WTC11 (cell line): ENCODE data around the gene TSPYL2. TPM values are rescaled to one million over a fixed set of nuclear protein-coding genes. Genes with fewer than 3 reads are reported as not detected.

Experiments
- ATAC-seq: fragments of 200-7000 bp; cut with Tn5 transposase; 2 replicates; pipeline ENCODE4 v1.10.0; 2021; ENCODE audit warnings: mild to moderate bottlenecking, moderate library complexity
- CTCF ChIA-PET: fragments of 300-600 bp; sonication (Branson Sonifier 250); formaldehyde crosslinking; loops from one replicate; lab custom pipeline; 2021; ENCODE audit warnings: antibody characterized with exemption; lab: Charles Lee
- POLR2A ChIA-PET: fragments of 350-600 bp; sonication (Branson Sonifier 250); formaldehyde crosslinking; loops from one replicate; lab custom pipeline; 2021; ENCODE audit warnings: antibody characterized with exemption; lab: Charles Lee
- DNase-seq: peaks from one replicate; pipeline ENCODE4 v3.0.0; 2021; ENCODE audit warnings: low spot score
- H3K27ac Mint-ChIP-seq: 2 replicates; pipeline ENCODE4 v1.8.0; 2021; ENCODE audit warnings: mixed read lengths
- H3K27me3 Mint-ChIP-seq: 2 replicates; pipeline ENCODE4 v1.8.0; 2021; ENCODE audit warnings: low read depth, mild to moderate bottlenecking, moderate library complexity, mixed read lengths
- H3K36me3 Mint-ChIP-seq: 2 replicates; pipeline ENCODE4 v1.8.0; 2021; ENCODE audit warnings: mixed read lengths
- H3K4me1 Mint-ChIP-seq: 2 replicates; pipeline ENCODE4 v1.8.0; 2022; ENCODE audit warnings: mixed read lengths
- H3K4me3 Mint-ChIP-seq: 2 replicates; pipeline ENCODE4 v1.8.0; 2021; ENCODE audit warnings: mild to moderate bottlenecking, moderate library complexity, mixed read lengths
- H3K9me3 Mint-ChIP-seq: 2 replicates; pipeline ENCODE4 v1.8.0; 2021; ENCODE audit warnings: mixed read lengths
- CBFB ChIP-seq: sonication (generic); formaldehyde crosslinking; IDR thresholded peaks from 2 replicates; pipeline ENCODE4 v1.8.1; 2022; ENCODE audit warnings: mild to moderate bottlenecking, low read depth, missing genetic modification reagents
- CTCF ChIP-seq: fragments of 200-600 bp; IDR thresholded peaks from 2 replicates; pipeline ENCODE4 v1.8.0; 2022; ENCODE audit warnings: antibody characterized with exemption
- EMX1 ChIP-seq: fragments of 250-450 bp; sonication (Bioruptor Pico); IDR thresholded peaks from 2 replicates; pipeline ENCODE4 v1.8.0; 2021; ENCODE audit warnings: mild to moderate bottlenecking
- ETV6 ChIP-seq: sonication (generic); formaldehyde crosslinking; IDR thresholded peaks from 2 replicates; pipeline ENCODE4 v1.8.1; 2022; ENCODE audit warnings: mild to moderate bottlenecking, missing genetic modification reagents
- NFE2L1 ChIP-seq: sonication (generic); formaldehyde crosslinking; IDR thresholded peaks from 2 replicates; pipeline ENCODE4 v1.8.1; 2023; ENCODE audit warnings: missing genetic modification reagents
- NR2C2 ChIP-seq: sonication (generic); formaldehyde crosslinking; IDR thresholded peaks from 2 replicates; pipeline ENCODE4 v1.8.0; 2022; ENCODE audit warnings: mild to moderate bottlenecking, missing genetic modification reagents
- RORB ChIP-seq: fragments of 250-450 bp; sonication (Bioruptor Pico); IDR thresholded peaks from 2 replicates; pipeline ENCODE4 v1.9.0; 2021; ENCODE audit warnings: mild to moderate bottlenecking
- SP1 ChIP-seq: sonication (generic); formaldehyde crosslinking; conservative IDR thresholded peaks from 2 replicates; pipeline ENCODE4 v1.8.1; 2022; ENCODE audit warnings: missing genetic modification reagents
- STAT6 ChIP-seq: sonication (generic); formaldehyde crosslinking; conservative IDR thresholded peaks from 2 replicates; pipeline ENCODE4 v1.8.1; 2023; ENCODE audit warnings: mild to moderate bottlenecking, low read depth, missing genetic modification reagents, moderate library complexity
- TP53 ChIP-seq: sonication (generic); formaldehyde crosslinking; IDR thresholded peaks from 2 replicates; pipeline ENCODE4 v1.8.1; 2023; ENCODE audit warnings: mild to moderate bottlenecking, missing genetic modification reagents
- ZNF317 ChIP-seq: sonication (generic); formaldehyde crosslinking; IDR thresholded peaks from 2 replicates; pipeline ENCODE4 v1.8.1; 2023; ENCODE audit warnings: low read depth, mild to moderate bottlenecking, moderate library complexity, missing genetic modification reagents, borderline replicate concordance
- ZNF425 ChIP-seq: fragments of 250-450 bp; sonication (Bioruptor Pico); conservative IDR thresholded peaks from 2 replicates; pipeline ENCODE4 v1.9.0; 2021; ENCODE audit warnings: mild to moderate bottlenecking
- ZNF671 ChIP-seq: fragments of 250-450 bp; sonication (Bioruptor Pico); IDR thresholded peaks from 2 replicates; pipeline ENCODE4 v1.8.0; 2021; ENCODE audit warnings: mild to moderate bottlenecking
- total RNA-seq: library from RNA; stranded (reverse); gene quantifications from 3 replicates; pipeline ENCODE4 v1.2.3, GENCODE V29; 2021
- TF ChIP-seq, protein P1 (sequence below): fragments of 250-450 bp; sonication (Bioruptor Pico); IDR thresholded peaks from 2 replicates; pipeline ENCODE4 v1.9.0; 2021; ENCODE audit warnings: moderate library complexity, mild to moderate bottlenecking, inconsistent platforms, borderline replicate concordance
- TF ChIP-seq, protein P2 (sequence below): sonication (generic); formaldehyde crosslinking; IDR thresholded peaks from 2 replicates; pipeline ENCODE4 v1.8.1; 2023; ENCODE audit warnings: mild to moderate bottlenecking, missing genetic modification reagents

TSPYL2 gene
- total RNA-seq, 1 experiment from 2014 or later = 14.6 TPM

DNA sequence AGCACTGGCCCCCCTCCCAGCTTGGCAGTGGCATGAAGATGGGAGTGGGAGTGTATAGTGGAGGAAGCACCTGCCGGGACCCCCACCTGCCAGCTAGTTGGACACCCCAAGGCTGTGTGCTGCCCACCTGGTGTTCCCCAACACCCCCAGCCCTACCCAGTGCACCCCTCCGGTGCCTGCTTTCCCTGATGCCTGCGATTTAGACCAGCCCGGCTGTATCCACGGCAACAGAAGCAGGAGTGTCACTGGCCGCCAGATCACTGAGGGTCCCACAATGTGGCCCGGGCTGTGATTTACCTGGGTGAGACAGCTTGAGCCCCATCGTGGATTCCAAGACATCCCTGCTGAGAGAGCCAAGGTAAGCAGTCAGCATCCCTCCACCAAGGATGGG is 33.0 kb upstream of the TSPYL2 start:
- CTCF ChIA-PET = no interaction called here
- ATAC-seq = no peak

GRCh38 chrX:53050841-53051240 is 31.3 kb upstream of the TSPYL2 start:
- H3K4me3 Mint-ChIP-seq = no peak overlapping the region
- H3K27ac Mint-ChIP-seq = no peak overlapping the region
- H3K9me3 Mint-ChIP-seq = no peaks in the 10 kb centered on the region
- H3K27me3 Mint-ChIP-seq = no peaks in the 10 kb centered on the region
- H3K4me1 Mint-ChIP-seq = peaks cover 14% of the 10 kb centered on the region
- CTCF ChIA-PET = no interaction called here
- ATAC-seq (no peak), DNase-seq (no peak)
- TF ChIP-seq, protein P1, sequence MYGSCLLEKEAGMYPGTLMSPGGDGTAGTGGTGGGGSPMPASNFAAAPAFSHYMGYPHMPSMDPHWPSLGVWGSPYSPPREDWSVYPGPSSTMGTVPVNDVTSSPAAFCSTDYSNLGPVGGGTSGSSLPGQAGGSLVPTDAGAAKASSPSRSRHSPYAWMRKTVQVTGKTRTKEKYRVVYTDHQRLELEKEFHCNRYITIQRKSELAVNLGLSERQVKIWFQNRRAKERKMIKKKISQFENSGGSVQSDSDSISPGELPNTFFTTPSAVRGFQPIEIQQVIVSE (CRISPR knock-in tag) = no peak
- TF ChIP-seq RORB (CRISPR knock-in tag) (no peak), ZNF425 (CRISPR knock-in tag) (no peak)
- TF ChIP-seq, protein P2, sequence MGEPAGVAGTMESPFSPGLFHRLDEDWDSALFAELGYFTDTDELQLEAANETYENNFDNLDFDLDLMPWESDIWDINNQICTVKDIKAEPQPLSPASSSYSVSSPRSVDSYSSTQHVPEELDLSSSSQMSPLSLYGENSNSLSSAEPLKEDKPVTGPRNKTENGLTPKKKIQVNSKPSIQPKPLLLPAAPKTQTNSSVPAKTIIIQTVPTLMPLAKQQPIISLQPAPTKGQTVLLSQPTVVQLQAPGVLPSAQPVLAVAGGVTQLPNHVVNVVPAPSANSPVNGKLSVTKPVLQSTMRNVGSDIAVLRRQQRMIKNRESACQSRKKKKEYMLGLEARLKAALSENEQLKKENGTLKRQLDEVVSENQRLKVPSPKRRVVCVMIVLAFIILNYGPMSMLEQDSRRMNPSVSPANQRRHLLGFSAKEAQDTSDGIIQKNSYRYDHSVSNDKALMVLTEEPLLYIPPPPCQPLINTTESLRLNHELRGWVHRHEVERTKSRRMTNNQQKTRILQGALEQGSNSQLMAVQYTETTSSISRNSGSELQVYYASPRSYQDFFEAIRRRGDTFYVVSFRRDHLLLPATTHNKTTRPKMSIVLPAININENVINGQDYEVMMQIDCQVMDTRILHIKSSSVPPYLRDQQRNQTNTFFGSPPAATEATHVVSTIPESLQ = no peak
- H3K36me3 Mint-ChIP-seq = no peaks in the 10 kb centered on the region
- POLR2A ChIA-PET = no interaction called here

More for the DNA sequence above, 33.0 kb upstream of the TSPYL2 start:
- DNase-seq = no peak
- peak overlapping the region; percentile 79 for H3K4me3 Mint-ChIP-seq
- H3K9me3 Mint-ChIP-seq = no peaks in the 10 kb centered on the region
- H3K27ac Mint-ChIP-seq = no peak overlapping the region
- POLR2A ChIA-PET = no interaction called here
- no peaks in the 10 kb centered on the region for H3K36me3 Mint-ChIP-seq
- H3K4me1 Mint-ChIP-seq = peaks cover 14% of the 10 kb centered on the region
- TF ChIP-seq TP53 (no peak), CTCF (no peak), ZNF671 (CRISPR knock-in tag) (no peak), ETV6 (CRISPR knock-in tag) (no peak), NR2C2 (CRISPR knock-in tag) (no peak), EMX1 (CRISPR knock-in tag) (no peak), CBFB (no peak), NFE2L1 (CRISPR knock-in tag) (no peak), ZNF317 (CRISPR knock-in tag) (no peak), SP1 (CRISPR knock-in tag) (no peak), STAT6 (no peak)
- H3K27me3 Mint-ChIP-seq = no peaks in the 10 kb centered on the region
